HUES64 (cell line): ENCODE data around the gene VEZT.

Experiments
- H3K27ac ChIP-seq: 2 replicates; pipeline ENCODE4 v1.7.0; 2013; ENCODE audit warnings: low read depth, low read length, inconsistent platforms
- H3K27me3 ChIP-seq: 2 replicates; pipeline ENCODE4 v1.6.1; 2013; ENCODE audit warnings: mild to moderate bottlenecking, low read length; ENCODE audit not compliant: insufficient read depth
- H3K36me3 ChIP-seq: 2 replicates; pipeline ENCODE4 v1.6.1; 2013; ENCODE audit warnings: mild to moderate bottlenecking, low read length; ENCODE audit not compliant: insufficient read depth
- H3K4me1 ChIP-seq: 2 replicates; pipeline ENCODE4 v1.6.1; 2013; ENCODE audit warnings: mild to moderate bottlenecking, low read length, moderate library complexity; ENCODE audit not compliant: insufficient read depth
- H3K4me3 ChIP-seq: 2 replicates; pipeline ENCODE4 v1.5.1; 2013; ENCODE audit warnings: mild to moderate bottlenecking, low read length, moderate library complexity
- H3K9ac ChIP-seq: 2 replicates; pipeline ENCODE4 v1.6.1; 2013; ENCODE audit warnings: mild to moderate bottlenecking, low read depth, low read length
- H3K9me3 ChIP-seq: 2 replicates; pipeline ENCODE4 v1.6.1; 2013; ENCODE audit warnings: low read depth, low read length; ENCODE audit not compliant: insufficient read depth
- WGBS: fragments of 150-250, 120-280 bp; methylation state at CpG from one replicate; pipeline ENCODE4 v1.1.7; 2013; ENCODE audit warnings: missing lambda C conversion rate; 5-methylcytosine and 5-hydroxymethylcytosine counted together

VEZT gene

GRCh38 chr12:95343461-95344230 is 126.0 kb downstream of the VEZT start:
- Histone ChIP-seq H3K9me3 (no peaks in the 10 kb centered on the region), H3K27me3 (no peaks in the 10 kb centered on the region), H3K4me3 (no peak overlapping the region), H3K36me3 (no peaks in the 10 kb centered on the region), H3K9ac (no peak overlapping the region), H3K27ac (no peak overlapping the region), H3K4me1 (no peaks in the 10 kb centered on the region)
- WGBS = 94% methylated on average over 6 of the region's 6 CpGs

DNA sequence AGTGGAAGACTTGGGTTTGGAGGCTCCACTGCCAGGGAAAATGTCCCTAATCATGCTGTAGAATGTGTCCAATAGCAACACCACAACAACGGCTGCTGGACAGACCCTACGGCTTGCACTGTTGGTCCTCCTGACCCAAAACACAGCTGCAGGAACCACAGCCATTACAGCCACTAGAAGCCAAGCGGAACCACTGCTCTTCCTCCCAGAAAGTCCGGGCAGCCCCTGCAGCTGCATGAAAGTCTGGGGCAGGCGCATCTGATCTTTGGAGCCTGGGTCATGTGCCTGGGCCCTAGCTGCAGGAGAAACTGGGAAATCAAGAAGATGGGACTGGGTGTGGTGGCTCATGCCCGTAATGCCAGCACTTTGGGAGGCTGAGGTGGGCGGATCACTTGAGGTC is 131.7 kb downstream of the VEZT start:
- peaks cover 4% of the 10 kb centered on the region; the same call in 1 of the 2 replicates for H3K4me1 ChIP-seq
- no peak overlapping the region for H3K4me3 ChIP-seq
- no peaks in the 10 kb centered on the region for H3K36me3 ChIP-seq
- no peak overlapping the region for H3K9ac ChIP-seq
- no peaks in the 10 kb centered on the region for H3K9me3 ChIP-seq
- no peaks in the 10 kb centered on the region for H3K27me3 ChIP-seq
- WGBS = 94% methylated on average over 7 of the region's 7 CpGs
- H3K27ac ChIP-seq = no peak overlapping the region

GRCh38 chr12:95351748-95352147 is 134.1 kb downstream of the VEZT start:
- WGBS = 87% methylated on average over 6 of the region's 6 CpGs
- no peak overlapping the region for H3K27ac ChIP-seq
- H3K4me3 ChIP-seq = no peak overlapping the region
- H3K9me3 ChIP-seq = no peaks in the 10 kb centered on the region
- no peak overlapping the region for H3K9ac ChIP-seq
- H3K27me3 ChIP-seq = no peaks in the 10 kb centered on the region
- peaks cover 4% of the 10 kb centered on the region; the same call in 1 of the 2 replicates for H3K4me1 ChIP-seq
- no peaks in the 10 kb centered on the region for H3K36me3 ChIP-seq
